ENCODE data around the gene CC2D1A.
A peak's percentile ranks its signal among the peaks of the same experiment; 100 is the strongest.

The CC2D1A gene

GRCh38 chr19:13938301-13939064 is 32.5 kb downstream of the CC2D1A start, which contains the start of gene PODNL1:
TSS of gene PODNL1 (minus strand) at chr19:13938417. CDS start at chr19:13938181, 236 bp downstream.
- DNase-seq: peak; percentile 91

DNA sequence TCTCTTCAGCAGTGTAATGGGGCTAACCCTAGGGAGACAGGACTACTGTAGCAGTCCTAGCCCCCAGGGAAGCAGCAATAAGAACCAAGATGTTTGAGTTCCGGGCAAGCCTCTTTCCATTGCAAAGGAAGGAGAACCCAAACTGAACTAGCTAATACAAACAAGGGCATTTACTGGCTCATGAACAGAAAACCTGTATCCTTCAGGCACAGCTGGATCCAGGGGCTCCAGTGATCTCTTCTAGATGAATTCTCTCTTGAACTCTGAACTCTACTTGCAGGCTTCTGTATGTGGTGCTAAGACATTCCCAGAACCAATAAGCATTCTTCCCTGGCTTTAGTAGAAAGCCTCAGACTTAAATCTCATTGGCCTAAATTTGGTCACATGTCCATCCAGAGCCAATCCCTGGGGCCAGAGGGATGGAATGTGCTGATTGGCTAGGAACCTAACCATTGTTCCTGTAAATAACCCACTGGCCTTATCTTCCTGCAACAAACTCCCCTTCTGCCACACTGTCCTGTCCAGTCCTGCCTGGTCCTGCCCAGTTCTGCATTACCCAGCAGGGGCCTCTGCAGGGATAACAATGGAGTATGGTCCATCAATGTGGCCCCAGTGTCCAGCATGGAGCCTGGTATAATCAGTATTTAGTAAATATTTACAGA is 36.2 kb downstream of the CC2D1A start:
- no peak for DNase-seq

- no peak for DNase-seq
Observed at GRCh38 chr19:13946414-13946813, 40.4 kb downstream of the CC2D1A start.

- no peak for DNase-seq
Observed at GRCh38 chr19:13951043-13951442, 45.0 kb downstream of the CC2D1A start.

- no peak for DNase-seq
Observed at GRCh38 chr19:13951799-13952153, 45.8 kb downstream of the CC2D1A start.

DNA sequence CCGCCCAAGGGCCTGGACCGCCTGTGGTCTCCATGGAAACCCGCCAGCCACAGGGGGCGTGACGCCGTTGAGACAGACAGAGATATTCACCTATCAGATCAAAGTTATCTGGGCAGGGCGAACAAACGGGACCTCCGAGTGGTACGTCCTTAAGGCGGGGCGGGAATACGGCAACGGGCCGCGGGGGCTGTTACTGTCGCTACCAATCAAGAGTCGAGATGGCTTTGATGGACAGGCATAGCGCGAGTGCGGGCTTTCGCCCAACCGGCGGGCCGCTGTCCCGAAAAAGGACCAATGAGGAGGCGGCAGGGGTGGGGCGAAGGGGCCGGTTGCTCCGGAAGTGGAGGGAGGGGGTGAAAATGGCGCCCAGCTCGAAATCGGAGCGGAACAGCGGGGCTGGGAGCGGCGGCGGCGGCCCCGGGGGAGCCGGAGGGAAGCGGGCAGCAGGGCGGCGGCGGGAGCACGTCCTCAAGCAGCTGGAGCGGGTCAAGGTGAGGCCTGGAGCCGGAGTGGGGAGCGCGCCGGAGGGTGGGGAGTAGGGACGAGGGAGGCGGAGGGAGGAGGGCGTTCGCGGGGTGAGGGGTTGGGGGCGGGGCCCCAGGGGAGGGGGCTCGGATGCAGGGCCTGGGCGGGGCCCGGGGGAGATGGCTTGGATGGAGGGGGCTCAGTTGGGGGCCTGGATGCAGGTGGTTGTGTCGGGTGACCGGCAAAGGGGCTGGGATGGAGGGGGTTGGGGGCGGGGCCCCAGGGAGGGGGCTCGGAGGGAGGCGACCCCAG is 46.3 kb downstream of the CC2D1A start, which contains the start of gene DCAF15:
DCAF15 (plus strand) TSS at position 356 of the 777 bp plus-strand sequence; CDS start at position 360, 4 bp downstream.
- peak; percentile 100 for DNase-seq

GRCh38 chr19:13952931-13953531 is 47.0 kb downstream of the CC2D1A start:
- peak; percentile 57 for DNase-seq

GRCh38 chr19:13954185-13954584 is 48.2 kb downstream of the CC2D1A start:
- DNase-seq: no peak

DNA sequence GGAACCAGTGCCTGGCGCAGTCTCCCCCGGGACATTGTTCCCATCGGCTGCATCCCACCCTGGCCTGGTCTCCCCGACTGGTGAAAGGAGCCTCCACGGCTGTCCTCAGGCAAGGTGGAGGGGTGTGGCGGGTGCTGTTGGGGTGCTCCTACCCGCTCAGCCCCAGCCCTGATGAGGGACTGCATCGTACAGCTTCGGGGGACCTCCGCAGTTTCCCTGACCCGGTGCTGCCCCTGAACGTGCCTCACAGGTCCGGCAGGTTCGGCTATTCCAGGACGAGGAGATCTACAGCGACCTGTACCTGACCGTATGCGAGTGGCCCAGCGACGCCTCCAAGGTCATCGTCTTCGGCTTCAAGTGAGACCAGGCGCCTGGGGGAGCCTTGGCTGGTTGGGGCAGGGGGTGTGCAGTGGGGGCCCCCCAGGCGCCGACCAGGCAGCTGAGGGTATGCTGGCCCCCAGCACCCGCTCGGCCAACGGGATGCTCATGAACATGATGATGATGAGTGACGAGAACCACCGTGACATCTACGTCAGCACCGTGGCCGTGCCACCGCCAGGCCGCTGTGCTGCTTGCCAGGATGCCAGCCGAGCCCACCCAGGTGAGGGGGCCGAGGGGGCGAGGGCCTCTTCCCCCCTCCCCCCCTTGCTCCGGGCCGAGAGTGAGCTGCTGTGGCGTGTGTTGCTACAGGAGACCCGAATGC is 49.8 kb downstream of the CC2D1A start:
- no peak for DNase-seq

GRCh38 chr19:13956365-13956744 is 50.4 kb downstream of the CC2D1A start:
- DNase-seq: no peak

- DNase-seq: no peak
Observed at GRCh38 chr19:13957051-13957450, 51.0 kb downstream of the CC2D1A start.

- DNase-seq: no peak
Observed at GRCh38 chr19:13958043-13958442, 52.0 kb downstream of the CC2D1A start.

DNA sequence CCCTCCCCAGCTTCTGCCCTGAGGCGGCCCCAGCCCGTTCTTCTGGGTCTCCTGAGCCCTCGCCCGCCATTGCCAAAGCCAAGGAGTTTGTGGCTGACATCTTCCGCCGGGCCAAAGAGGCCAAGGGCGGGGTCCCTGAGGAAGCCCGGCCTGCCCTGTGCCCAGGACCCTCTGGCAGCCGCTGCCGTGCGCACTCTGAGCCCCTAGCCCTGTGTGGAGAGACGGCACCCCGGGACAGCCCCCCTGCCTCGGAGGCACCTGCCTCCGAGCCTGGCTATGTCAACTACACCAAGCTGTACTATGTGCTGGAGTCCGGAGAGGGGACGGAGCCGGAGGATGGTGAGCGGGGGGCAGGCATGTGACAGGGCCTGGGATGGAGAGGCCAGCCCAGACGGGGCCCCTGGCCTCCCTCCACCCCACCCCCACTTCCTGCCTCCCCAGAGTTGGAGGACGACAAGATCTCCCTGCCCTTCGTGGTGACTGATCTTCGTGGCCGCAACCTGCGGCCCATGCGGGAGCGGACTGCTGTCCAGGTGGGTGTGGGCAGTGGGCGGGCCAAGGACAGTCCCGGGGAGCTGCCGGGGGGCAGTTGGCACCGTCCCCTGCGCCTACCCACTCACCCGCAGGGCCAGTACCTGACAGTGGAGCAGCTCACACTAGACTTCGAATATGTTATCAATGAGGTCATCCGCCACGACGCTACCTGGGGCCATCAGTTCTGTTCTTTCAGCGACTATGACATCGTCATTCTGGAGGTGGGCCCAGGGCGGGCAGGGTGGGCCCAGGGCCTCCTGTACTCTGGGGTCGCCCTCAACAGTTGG is 53.4 kb downstream of the CC2D1A start:
- DNase-seq: no peak

DNA sequence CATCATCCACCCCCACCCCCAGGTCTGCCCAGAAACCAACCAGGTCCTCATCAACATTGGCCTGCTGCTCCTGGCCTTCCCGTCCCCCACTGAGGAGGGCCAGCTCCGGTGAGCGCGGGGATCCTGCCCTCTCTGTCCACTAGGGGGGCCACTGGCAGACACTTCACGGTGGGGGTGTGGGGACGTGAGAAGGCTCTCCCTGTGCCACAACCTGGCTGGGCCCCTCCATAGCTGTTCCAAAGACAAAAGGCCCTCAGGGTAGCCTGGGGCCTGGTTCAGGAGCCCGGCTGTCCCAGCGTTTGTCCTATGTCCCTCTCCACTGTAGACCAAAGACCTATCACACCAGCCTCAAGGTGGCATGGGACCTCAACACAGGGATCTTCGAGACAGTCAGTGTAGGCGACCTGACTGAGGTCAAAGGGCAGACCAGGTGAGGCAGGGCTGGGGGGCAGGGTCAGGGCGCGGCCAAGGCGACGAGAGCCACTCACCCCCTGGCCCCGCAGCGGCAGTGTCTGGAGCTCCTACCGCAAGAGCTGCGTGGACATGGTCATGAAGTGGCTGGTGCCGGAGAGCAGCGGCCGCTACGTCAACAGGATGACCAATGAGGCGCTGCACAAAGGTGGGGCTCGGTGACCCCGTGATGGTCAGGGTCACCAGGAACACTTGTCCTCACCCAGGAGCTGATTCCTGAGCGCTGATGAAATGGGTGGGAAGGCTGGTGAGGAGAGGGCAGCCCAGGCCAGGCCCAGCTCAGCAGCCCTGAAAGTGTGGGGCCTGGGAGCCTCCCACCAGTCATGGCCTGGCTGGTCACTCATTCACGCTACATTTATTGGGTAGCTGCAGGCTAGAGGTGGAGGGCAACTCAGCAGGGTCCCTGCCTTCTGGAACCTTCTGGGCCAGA is 54.2 kb downstream of the CC2D1A start:
- no peak for DNase-seq

DNA sequence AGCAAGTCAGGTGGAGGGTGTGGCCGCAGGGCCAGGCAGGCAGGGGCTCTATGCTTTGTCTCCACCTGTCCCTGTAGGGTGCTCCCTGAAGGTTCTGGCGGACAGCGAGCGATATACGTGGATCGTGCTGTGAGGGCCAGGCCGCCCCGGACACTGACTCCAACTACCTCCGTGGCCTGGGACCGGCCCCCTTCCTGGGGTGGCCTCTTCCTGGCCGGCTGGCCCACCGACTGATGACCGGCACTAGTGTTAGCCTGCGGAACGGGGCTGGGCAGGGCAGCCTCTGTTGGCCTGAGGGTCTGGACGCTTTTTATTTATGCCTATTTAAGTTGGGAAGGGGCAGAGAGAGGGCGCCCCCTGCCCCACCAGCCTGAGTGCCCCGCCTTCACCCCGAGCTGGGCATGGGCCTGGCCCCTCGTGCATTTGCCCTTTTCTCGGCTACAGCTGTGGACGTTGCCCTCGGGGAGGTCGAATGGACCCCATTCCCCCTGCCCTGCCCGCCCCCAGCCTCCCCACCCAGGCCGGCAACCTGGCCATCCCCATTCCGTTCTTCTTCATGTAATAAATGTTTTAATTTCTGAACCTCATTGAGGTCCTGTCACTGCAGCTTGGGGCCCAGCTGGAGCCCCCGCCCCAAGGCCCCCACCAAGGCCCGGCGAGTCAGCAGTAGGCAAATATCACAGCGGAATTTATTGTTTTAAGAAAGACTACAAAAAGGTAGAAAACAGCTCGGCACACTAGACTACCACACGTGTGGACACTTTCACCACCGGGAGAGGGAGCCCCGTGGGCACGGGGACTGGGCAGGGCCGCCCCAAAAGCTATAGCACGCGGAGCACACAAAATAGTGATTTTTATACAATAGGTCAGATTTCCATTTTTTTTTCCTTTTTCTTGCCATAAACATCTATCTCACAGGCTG is 55.1 kb downstream of the CC2D1A start:
- no peak for DNase-seq

DNA sequence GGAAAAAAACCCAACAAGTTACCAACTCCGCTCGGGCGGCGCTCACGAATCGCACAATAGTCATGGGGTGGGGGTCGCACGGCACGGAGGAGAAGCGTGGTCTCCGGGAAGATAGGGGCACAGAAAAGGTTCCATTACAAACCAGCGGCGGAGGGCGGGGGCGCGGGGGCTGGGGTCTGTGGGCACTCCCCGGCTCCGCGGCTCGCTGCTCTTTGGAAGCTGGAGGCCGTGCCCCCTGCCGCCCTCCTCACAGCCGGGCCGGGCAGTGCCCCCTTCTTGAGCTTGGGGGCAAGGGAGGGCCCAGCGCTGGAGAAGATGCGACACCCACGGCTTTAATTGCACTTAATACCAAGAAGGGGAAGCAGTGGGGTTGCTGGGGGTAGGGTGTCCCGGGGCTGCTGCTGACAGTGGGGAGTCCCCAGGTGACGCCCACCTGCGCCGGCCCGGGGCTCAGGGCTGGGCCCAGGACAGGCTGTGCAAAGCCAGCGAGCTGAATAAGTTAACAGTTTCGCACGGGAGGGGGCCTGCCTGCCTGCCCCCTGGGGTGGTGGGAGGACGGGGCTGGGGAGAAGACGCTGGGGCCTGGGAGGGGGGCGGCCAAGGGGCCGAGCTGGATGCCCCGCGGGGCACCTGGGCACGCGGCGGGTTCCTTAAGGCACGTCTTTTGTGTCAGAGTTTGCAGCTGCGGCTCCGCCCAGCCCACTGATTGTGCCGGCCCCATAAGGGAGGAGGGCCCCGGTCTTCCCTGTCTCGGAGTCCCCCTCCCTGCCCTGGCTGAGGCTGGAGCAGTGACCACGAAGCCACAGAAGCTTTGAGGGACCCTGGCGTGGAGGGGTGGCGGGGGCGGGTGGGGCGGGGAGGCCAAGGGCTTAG is 56.1 kb downstream of the CC2D1A start:
- DNase-seq: peak; percentile 22

DNA sequence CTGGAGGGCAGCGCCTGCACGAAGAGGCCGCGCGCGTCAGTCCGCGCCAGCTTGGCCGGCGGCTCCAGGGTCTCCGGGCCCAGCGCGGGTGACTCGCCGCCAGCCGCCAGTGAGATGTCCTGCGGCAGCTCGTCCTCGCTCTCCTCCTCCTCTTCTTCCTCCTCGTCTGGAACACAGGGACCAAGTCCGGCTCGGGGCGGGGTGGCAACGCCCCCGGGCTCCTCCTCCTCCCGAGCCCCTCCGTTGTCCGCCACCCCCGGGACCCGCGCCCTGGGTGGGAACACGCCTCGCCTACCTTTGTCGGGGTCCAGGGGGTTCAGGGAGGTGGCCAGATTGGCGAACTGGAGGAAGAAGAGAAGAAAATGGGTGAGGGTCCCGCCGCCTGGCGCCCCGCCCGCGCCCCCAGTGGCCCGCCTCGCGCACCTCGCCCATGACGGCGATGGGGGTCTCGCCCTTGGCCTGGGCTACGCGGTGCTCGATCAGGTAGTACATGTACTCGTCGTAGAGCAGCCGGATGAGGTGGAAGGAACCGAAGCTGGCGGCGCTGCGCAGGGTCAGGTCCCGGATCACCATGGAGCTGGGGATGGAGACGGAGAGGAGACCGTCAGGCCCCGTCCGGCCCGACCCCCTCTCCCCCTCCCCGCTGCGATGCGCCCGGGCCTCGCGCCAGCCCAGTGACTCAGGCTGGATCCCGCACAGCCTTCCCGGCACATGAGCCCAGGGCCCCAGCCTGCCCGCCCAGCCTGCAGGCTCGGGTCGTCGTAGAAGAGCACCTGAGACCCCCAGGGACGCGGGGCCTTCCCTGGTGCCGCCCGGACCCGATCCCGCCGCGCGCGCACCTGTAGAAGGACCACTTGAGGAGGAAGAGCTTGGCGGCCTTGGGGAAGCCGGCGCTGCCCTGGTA is 57.0 kb downstream of the CC2D1A start:
- peak; percentile 55 for DNase-seq

Measured in fibroblast of skin of right biceps (primary cell).